Lower lobe of right lung (tissue), 2 donors: ENCODE results near the gene USP32. TPM values are rescaled to one million over a fixed set of nuclear protein-coding genes. Genes with fewer than 3 reads are reported as not detected.
"Not testable (repeated sequence)": the region's sequence is repeated elsewhere in the genome, so short reads cannot be mapped to it uniquely, and the experiment has no call there.

Experiments used
- ATAC-seq, 2 donors: fragments of 200-7000 bp; cut with Tn5 transposase; one replicate each; pipeline ENCODE4 v1.9.1; 2020 to 2022; ENCODE audit warnings: mild to moderate bottlenecking in 2 of 2, moderate library complexity in 2 of 2
- DNase-seq: peaks from one replicate; pipeline ENCODE4 v3.0.0-alpha.2; 2020
- H3K27ac ChIP-seq: fragments of 200-600 bp; one replicate; pipeline ENCODE4 v1.8.0; 2022
- H3K27me3 ChIP-seq: fragments of 200-600 bp; one replicate; pipeline ENCODE4 v1.8.0; 2022; ENCODE audit warnings: low read depth
- H3K36me3 ChIP-seq: fragments of 200-600 bp; one replicate; pipeline ENCODE4 v1.8.0; 2022; ENCODE audit warnings: mild to moderate bottlenecking
- H3K4me1 ChIP-seq: fragments of 200-600 bp; one replicate; pipeline ENCODE4 v1.8.0; 2022
- H3K4me3 ChIP-seq: fragments of 200-600 bp; one replicate; pipeline ENCODE4 v1.8.0; 2022; ENCODE audit warnings: mild to moderate bottlenecking
- H3K9me3 ChIP-seq: fragments of 200-600 bp; one replicate; pipeline ENCODE4 v1.8.0; 2022
- intact Hi-C: fragments of 100-400 bp; cut with DNase I; formaldehyde crosslinking; loops from one replicate; pipeline ENCODE4 v1.11.0; 2022
- total RNA-seq: library from RNA; stranded (reverse); fragmentation: NEBNext Ultra II Directional; extraction: Animal tissue kit (Norgen Biotek cat#: 25700); gene quantifications from one replicate; pipeline ENCODE4 v1.2.1, GENCODE V29; 2021
- TF ChIP-seq, protein P1 (sequence below): fragments of 200-600 bp; IDR thresholded peaks from one replicate; pipeline ENCODE4 v1.8.0; 2022; ENCODE audit warnings: antibody characterized with exemption, mild to moderate bottlenecking
- donor health status: DM: no; HTN: yes; CAD: no; lungs with severe emphysema.

Gene USP32
- total RNA-seq, 1 donor from 2014 or later: 68.9 TPM

- TF ChIP-seq, protein P1, sequence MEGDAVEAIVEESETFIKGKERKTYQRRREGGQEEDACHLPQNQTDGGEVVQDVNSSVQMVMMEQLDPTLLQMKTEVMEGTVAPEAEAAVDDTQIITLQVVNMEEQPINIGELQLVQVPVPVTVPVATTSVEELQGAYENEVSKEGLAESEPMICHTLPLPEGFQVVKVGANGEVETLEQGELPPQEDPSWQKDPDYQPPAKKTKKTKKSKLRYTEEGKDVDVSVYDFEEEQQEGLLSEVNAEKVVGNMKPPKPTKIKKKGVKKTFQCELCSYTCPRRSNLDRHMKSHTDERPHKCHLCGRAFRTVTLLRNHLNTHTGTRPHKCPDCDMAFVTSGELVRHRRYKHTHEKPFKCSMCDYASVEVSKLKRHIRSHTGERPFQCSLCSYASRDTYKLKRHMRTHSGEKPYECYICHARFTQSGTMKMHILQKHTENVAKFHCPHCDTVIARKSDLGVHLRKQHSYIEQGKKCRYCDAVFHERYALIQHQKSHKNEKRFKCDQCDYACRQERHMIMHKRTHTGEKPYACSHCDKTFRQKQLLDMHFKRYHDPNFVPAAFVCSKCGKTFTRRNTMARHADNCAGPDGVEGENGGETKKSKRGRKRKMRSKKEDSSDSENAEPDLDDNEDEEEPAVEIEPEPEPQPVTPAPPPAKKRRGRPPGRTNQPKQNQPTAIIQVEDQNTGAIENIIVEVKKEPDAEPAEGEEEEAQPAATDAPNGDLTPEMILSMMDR: no peak
- no peaks in the 10 kb centered on the region for H3K9me3 ChIP-seq
- DNase-seq (no peak), ATAC-seq (no peak)
- intact Hi-C loops: no loop called here
- no peak overlapping the region for H3K27ac ChIP-seq
- H3K4me1 ChIP-seq: no peaks in the 10 kb centered on the region
- no peak overlapping the region for H3K4me3 ChIP-seq
- H3K27me3 ChIP-seq: no peaks in the 10 kb centered on the region
- H3K36me3 ChIP-seq: peaks cover 34% of the 10 kb centered on the region
Observed at GRCh38 chr17:60231691-60232090, 160.2 kb downstream of the USP32 start.

DNA sequence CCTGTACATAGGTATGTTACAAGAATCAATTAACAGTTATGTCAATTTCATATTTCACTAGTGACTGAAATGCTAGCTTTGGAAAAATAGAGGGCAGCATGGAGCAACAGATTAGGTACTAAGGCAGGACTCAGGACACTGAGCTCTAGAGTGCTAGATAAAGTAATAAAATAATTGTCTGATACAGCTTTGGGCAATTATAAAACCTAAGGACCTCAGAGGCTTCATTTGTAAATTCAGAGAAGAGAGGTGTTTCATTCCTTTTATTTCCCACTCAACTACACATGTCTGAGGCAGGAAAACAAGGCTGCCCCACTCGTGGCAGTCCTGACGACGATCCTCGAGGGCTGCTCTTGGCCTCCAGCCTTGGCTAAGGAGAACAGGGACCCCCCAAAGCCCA is 160.7 kb downstream of the USP32 start:
- TF ChIP-seq, protein P1: peak; percentile 20
- peaks cover 30% of the 10 kb centered on the region for H3K36me3 ChIP-seq
- H3K4me1 ChIP-seq: no peaks in the 10 kb centered on the region
- no peak for ATAC-seq
- H3K27me3 ChIP-seq: no peaks in the 10 kb centered on the region
- no peak for DNase-seq
- no peaks in the 10 kb centered on the region for H3K9me3 ChIP-seq
- intact Hi-C loops: no loop called here
- no peak overlapping the region for H3K4me3 ChIP-seq
- no peak overlapping the region for H3K27ac ChIP-seq

DNA sequence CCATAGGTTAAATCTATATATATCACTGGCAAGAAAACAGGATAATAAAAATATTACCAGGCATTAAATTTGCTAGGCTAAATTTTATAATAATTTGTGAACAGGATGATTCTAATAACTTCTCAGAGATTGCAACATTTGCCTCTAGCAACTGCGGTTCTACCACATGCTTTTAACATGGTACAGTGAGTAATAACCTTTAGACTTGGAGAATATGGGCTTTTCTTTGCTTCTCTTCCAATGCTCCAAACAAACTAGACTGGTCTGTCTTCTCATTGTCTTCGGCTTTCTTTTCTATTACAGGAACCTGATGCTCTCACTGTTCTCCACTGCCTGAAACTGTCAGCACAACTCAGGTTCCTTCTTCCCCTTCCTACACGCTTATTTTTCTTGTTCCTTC is 161.6 kb downstream of the USP32 start:
- H3K4me3 ChIP-seq: no peak overlapping the region
- no peak overlapping the region for H3K27ac ChIP-seq
- ATAC-seq (no peak), DNase-seq (no peak)
- no peaks in the 10 kb centered on the region for H3K9me3 ChIP-seq
- no peaks in the 10 kb centered on the region for H3K4me1 ChIP-seq
- peaks cover 30% of the 10 kb centered on the region for H3K36me3 ChIP-seq
- H3K27me3 ChIP-seq: no peaks in the 10 kb centered on the region
- TF ChIP-seq, protein P1: no peak
- intact Hi-C loops: no loop called here

DNA sequence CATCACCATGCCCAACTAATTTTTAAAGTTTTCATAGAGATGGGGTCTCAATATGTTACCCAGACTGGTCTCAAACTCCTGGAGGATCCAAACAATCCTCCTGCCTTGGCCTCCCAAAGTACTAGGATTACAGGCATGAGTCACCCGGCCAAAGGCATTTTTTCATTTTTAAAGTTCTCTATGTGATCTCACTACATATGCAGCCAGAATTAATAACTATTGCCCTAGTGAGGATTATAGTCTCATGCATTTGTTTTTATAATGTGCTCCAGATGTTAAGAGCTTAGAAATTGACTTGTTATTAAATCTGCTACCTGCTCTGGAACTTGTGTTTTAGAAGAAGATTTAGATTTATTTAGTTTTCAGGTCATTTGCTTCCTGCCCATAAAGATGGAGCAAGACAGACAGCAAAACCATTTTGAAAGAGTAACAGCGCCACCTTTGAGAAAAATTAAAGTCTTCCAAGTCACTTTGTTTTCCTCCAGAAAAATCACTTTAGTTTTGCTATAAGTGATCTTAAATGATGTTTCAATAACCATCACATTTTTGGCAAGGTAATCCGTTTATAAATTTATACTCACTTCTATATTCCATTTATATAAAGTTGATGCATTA is 162.6 kb downstream of the USP32 start:
- DNase-seq (no peak), ATAC-seq (no peak)
- TF ChIP-seq, protein P1: no peak
- Histone ChIP-seq H3K4me1 (no peaks in the 10 kb centered on the region), H3K9me3 (no peaks in the 10 kb centered on the region), H3K36me3 (peaks cover 31% of the 10 kb centered on the region), H3K4me3 (no peak overlapping the region), H3K27ac (no peak overlapping the region), H3K27me3 (no peaks in the 10 kb centered on the region)
- intact Hi-C loops: no loop called here

DNA sequence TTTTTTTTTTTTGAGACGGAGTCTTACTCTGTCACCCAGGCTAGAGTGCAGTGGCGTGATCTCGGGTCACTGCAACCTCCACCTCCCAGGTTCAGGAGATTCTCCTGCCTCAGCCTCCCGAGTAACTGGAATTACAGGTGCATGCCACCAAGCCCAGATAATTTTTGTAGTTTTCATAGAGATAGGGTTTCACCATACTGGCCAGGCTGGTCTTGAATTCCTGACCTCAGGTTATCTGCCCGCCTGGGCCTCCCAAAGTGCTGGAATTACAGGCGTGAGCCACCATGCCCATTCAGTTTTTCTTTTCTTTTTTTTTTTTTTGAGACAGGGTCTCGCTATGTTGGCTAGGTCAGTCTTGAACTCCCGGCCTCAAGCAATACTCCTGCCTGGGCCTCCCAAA is 164.7 kb downstream of the USP32 start:
- not testable (repeated sequence) for ATAC-seq

DNA sequence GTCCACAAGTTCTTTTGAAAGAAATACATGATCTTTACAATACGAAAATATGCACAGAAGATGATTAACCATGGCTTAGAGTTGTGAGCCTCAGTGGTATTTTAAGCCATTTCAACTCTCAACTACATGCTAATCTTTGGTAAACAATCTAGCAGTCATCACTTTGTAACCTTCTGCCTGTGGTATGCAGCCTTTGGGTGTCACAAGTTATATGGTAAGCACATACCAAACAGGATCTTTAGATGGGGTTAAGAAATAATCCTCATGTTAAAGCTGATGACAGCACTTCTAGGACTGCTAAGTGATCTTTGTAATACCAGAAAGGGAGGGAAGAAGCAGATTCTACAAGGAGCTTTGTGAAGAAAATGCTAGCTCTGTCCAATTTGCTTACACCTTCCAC is 167.9 kb downstream of the USP32 start:
- Histone ChIP-seq H3K27ac (no peak overlapping the region), H3K4me3 (no peak overlapping the region), H3K36me3 (peaks cover 59% of the 10 kb centered on the region), H3K4me1 (no peaks in the 10 kb centered on the region), H3K27me3 (no peaks in the 10 kb centered on the region), H3K9me3 (no peaks in the 10 kb centered on the region)
- TF ChIP-seq, protein P1: no peak
- DNase-seq (no peak), ATAC-seq (no peak)
- intact Hi-C loops: no loop called here

More for the DNA sequence above, 164.7 kb downstream of the USP32 start:
- H3K27me3 ChIP-seq, intact Hi-C loops, H3K4me3 ChIP-seq, H3K27ac ChIP-seq, H3K4me1 ChIP-seq, H3K9me3 ChIP-seq, DNase-seq: not testable (repeated sequence)
- peaks cover 39% of the 10 kb centered on the region for H3K36me3 ChIP-seq
